Fibroblast of villous mesenchyme (primary cell): Measurements from ENCODE around the gene SLC48A1. TPM values are rescaled to one million over a fixed set of nuclear protein-coding genes. Genes with fewer than 3 reads are reported as not detected.

Experiments
- DNase-seq: peaks from one replicate; pipeline ENCODE4 v3.0.0-alpha.2; 2010; ENCODE audit warnings: low read depth
- H3K4me3 ChIP-seq: 2 replicates; pipeline ENCODE4 v1.5.1; 2011; ENCODE audit warnings: low read depth, mild to moderate bottlenecking, low read length
- total RNA-seq: library from RNA; depleted of rRNA; stranded (reverse); fragments of >200 nt; gene quantifications from 2 replicates; pipeline ENCODE4 v1.2.3, GENCODE V29; 2012
- TF ChIP-seq, protein P1 (sequence below): IDR thresholded peaks from 2 replicates; pipeline ENCODE4 v1.5.1; 2012; ENCODE audit warnings: low read depth, mild to moderate bottlenecking, low read length; ENCODE audit not compliant: insufficient read depth

Gene SLC48A1
- total RNA-seq, 1 donor, result 19.4 TPM

DNA sequence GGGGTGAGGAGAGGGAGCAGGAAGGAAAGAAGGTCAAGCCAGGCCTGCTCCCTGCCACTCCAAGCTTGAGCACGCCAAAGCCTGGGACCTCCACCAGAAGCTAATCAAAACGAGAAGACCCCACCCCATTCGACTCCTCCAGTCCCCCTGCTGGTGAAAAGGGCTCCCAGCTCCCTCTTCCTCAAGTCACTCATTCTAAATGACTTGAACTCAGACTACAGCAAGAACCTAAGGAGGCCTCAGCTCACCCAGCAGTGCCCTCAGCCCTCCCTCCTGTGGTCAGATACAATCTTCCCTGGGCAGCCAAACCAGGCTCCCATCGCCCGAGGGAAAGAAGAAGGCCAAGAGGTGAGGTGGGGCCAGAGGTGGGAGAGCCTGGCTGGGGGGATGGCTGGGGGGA is 29.3 kb downstream of the SLC48A1 start:
- TF ChIP-seq, protein P1, sequence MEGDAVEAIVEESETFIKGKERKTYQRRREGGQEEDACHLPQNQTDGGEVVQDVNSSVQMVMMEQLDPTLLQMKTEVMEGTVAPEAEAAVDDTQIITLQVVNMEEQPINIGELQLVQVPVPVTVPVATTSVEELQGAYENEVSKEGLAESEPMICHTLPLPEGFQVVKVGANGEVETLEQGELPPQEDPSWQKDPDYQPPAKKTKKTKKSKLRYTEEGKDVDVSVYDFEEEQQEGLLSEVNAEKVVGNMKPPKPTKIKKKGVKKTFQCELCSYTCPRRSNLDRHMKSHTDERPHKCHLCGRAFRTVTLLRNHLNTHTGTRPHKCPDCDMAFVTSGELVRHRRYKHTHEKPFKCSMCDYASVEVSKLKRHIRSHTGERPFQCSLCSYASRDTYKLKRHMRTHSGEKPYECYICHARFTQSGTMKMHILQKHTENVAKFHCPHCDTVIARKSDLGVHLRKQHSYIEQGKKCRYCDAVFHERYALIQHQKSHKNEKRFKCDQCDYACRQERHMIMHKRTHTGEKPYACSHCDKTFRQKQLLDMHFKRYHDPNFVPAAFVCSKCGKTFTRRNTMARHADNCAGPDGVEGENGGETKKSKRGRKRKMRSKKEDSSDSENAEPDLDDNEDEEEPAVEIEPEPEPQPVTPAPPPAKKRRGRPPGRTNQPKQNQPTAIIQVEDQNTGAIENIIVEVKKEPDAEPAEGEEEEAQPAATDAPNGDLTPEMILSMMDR, result peak; percentile 40
- H3K4me3 ChIP-seq, result no peak overlapping the region
- DNase-seq, result no peak

DNA sequence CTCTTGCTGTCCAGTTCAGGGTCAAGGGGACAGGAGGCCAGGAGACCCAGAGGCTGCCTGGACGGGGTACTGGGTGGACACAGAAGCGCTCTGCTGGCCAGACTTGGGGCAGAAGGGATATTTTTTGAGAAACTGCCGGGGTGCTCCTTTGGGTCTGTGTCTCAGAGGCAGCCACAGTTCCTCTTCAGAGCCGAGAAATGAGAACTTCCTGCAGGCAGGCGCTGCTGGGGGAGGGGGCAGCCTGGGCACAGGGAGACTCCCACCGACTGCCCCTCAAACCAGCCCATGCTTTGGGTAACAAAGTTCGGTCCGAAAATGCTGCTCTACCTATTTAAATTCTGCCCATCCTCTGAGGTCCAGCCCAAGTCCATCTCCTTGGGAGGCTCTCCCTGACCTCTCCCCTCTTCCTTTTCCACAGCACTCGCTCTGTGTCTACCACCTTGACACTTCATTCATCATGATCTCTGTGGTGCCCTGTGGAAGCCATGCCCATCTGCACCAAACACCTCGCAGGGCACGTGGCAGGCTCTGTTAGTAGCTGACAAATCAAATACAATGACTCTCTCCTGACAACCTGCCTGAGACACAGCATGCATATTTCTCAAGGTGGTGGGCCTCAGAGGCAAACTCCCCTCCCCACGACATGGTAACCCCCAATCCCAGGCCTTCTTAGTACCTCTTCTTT is 30.3 kb downstream of the SLC48A1 start:
- no peak overlapping the region for H3K4me3 ChIP-seq
- no peak for DNase-seq
- TF ChIP-seq, protein P1, result no peak

- DNase-seq, result no peak
- no peak overlapping the region for H3K4me3 ChIP-seq
- TF ChIP-seq, protein P1, result no peak
Measured at GRCh38 chr12:47804171-47804570, 31.1 kb downstream of the SLC48A1 start.

DNA sequence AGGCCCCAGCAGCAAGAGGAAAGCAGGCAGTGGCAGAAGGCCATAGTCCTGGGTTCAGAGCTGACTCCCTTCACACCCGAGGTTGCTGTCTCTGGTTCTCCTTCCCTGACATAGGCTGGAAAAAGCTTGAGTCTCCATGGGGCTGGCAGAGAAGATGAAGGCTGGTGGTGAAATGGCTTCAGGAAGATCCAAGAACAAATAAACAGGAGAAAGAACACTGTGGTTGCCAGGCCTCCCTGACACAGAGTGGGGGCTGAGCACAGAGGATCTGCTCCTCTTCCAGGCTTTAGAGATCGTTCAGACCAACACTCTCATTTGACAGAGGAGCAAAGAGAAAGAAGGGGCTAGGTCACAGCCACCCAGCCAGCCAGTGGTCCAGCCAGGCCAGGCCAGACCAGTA is 32.4 kb downstream of the SLC48A1 start:
- TF ChIP-seq, protein P1, result no peak
- DNase-seq, result no peak
- no peak overlapping the region for H3K4me3 ChIP-seq

DNA sequence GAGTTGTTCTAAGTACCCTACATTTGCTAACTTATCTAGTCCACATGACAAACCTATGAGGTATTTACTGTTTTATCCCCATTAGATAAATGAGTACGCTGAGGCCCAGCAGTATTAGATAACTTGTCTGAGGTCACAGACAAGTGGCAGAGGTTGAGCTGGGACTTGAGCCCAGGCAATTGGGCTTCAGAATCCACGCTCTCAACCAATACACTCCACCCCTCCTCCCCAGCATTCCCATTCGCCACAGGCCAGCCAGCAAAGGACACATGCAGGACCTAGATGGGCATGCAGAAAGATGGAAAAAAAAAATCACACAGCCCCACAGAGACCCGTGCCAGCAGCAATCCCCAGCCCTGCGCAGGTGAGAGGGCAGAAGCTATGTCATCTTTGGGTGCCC is 34.3 kb downstream of the SLC48A1 start:
- TF ChIP-seq, protein P1, result no peak
- H3K4me3 ChIP-seq, result no peak overlapping the region
- no peak for DNase-seq

DNA sequence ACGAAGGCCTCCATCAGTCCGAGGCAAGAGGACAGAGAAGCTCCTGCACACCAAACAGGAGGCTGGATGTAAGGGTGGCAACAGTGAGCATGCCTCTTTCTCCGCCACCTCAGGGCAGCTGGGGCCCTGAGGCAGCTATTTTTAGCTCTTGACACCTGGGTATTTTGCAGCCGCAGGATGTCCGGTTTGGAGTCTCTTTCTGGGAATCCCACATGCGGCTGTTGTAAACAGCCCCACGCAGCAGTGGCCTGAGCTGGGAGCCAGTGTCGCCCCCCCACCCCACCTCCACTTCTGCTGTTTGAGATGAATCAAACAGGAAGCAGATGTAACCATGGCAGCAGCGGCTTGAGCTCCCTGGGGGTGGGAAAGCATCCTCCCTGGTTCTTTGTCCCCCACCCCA is 35.0 kb downstream of the SLC48A1 start:
- DNase-seq, result peak; percentile 64
- no peak overlapping the region for H3K4me3 ChIP-seq
- TF ChIP-seq, protein P1, result no peak
